Vagina (tissue), 2 donors: ENCODE results near the gene RNU5B-1.
"Not testable (repeated sequence)": the region's sequence is repeated elsewhere in the genome, so short reads cannot be mapped to it uniquely, and the experiment has no call there.

Experiments used
- POLR2A ChIP-seq, 2 donors: fragments of 450-650 bp; IDR thresholded peaks; one replicate each; pipeline ENCODE4 v1.6.1; 2017; ENCODE audit warnings: antibody characterized with exemption in 2 of 2, mild to moderate bottlenecking in 2 of 2, moderate library complexity in 2 of 2
- TF ChIP-seq, protein P1 (sequence below), 3 experiments: fragments of 450-650 bp in 2 of 3; fragments of 200-600 bp in 1 of 3; sonication (generic) in 1 of 3; IDR thresholded peaks; one replicate each; pipeline ENCODE4 v1.5.1; 2017 to 2019; ENCODE audit warnings: antibody characterized with exemption in 3 of 3, mild to moderate bottlenecking in 2 of 3, moderate library complexity in 2 of 3

DNA sequence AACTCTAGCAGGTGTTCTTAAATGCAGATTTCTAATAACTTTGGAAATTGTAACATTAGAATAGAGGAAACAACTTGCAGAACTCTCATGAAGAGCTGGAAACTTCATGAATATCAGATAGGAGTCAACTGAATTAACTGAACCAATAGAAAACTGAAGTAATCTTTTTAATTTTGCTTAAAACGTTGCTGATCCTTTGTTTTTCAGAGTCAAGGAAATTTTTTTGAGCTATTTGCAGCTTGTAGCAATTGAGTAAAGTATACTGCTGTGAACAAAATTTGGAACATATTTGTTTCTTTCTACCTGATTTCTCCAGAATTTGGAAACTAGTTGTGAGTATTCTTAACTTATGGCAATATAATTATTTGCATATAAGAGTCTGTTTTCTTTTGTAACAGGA, 47.5 kb downstream of the RNU5B-1 start:
- not testable (repeated sequence) for TF ChIP-seq POLR2A (IDR thresholded peaks at IDR 0.05)
- TF ChIP-seq, protein P1, sequence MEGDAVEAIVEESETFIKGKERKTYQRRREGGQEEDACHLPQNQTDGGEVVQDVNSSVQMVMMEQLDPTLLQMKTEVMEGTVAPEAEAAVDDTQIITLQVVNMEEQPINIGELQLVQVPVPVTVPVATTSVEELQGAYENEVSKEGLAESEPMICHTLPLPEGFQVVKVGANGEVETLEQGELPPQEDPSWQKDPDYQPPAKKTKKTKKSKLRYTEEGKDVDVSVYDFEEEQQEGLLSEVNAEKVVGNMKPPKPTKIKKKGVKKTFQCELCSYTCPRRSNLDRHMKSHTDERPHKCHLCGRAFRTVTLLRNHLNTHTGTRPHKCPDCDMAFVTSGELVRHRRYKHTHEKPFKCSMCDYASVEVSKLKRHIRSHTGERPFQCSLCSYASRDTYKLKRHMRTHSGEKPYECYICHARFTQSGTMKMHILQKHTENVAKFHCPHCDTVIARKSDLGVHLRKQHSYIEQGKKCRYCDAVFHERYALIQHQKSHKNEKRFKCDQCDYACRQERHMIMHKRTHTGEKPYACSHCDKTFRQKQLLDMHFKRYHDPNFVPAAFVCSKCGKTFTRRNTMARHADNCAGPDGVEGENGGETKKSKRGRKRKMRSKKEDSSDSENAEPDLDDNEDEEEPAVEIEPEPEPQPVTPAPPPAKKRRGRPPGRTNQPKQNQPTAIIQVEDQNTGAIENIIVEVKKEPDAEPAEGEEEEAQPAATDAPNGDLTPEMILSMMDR (IDR thresholded peaks at IDR 0.05): not testable (repeated sequence)
